Keratinocyte (primary cell): ENCODE data around the gene ACYP2. TPM values are rescaled to one million over a fixed set of nuclear protein-coding genes. Genes with fewer than 3 reads are reported as not detected.

ENCODE experiments used
- DNase-seq: peaks from one replicate; pipeline ENCODE4 v3.0.0-alpha.2; 2011; ENCODE audit warnings: low read depth, missing footprints, low spot score
- FAIRE-seq: peaks from 2 replicates; lab custom pipeline; 2011; peaks lifted over from hg19 to GRCh38; lab: Jason Lieb, UNC
- H2AFZ ChIP-seq: 2 replicates; pipeline ENCODE4 v1.6.0; 2012; ENCODE audit warnings: low read length, control low read depth, inconsistent platforms; ENCODE audit not compliant: control insufficient read depth
- H3K27ac ChIP-seq: 2 replicates; pipeline ENCODE4 v1.5.1; 2011; ENCODE audit warnings: low read length; ENCODE audit not compliant: control insufficient read depth, insufficient read depth
- H3K27me3 ChIP-seq: 3 replicates; pipeline ENCODE4 v1.6.0; 2011; ENCODE audit warnings: low read length; ENCODE audit not compliant: control insufficient read depth, insufficient read depth; ENCODE audit errors: extremely low read depth
- H3K36me3 ChIP-seq, 2 experiments: 2 replicates in 1 of 2; 3 replicates in 1 of 2; pipeline ENCODE4 v1.5.1; 2011; ENCODE audit warnings: low read length in 2 of 2, mild to moderate bottlenecking in 1 of 2; ENCODE audit not compliant: control insufficient read depth in 2 of 2, insufficient read depth in 2 of 2; ENCODE audit errors: extremely low read depth in 1 of 2
- H3K4me1 ChIP-seq: 3 replicates; pipeline ENCODE4 v1.5.1; 2011; ENCODE audit warnings: low read length; ENCODE audit not compliant: control insufficient read depth, insufficient read depth; ENCODE audit errors: extremely low read depth
- H3K4me2 ChIP-seq: 3 replicates; pipeline ENCODE4 v1.6.0; 2011; ENCODE audit warnings: low read depth, low read length; ENCODE audit not compliant: control insufficient read depth, insufficient read depth; ENCODE audit errors: extremely low read depth
- H3K4me3 ChIP-seq, 3 experiments: fragments of 200-600 bp in 1 of 3; sonication (generic) in 1 of 3; 2 replicates in 2 of 3; 3 replicates in 1 of 3; pipeline ENCODE4 v1.5.1; 2011 to 2016; ENCODE audit warnings: low read length in 3 of 3, mild to moderate bottlenecking in 3 of 3, control low read depth in 2 of 3, inconsistent platforms in 1 of 3, low read depth in 1 of 3, mixed read lengths in 1 of 3, mixed run types in 1 of 3, moderate library complexity in 1 of 3; ENCODE audit not compliant: control insufficient read depth in 2 of 3, insufficient read depth in 2 of 3; ENCODE audit errors: extremely low read depth in 1 of 3
- H3K79me2 ChIP-seq: 2 replicates; pipeline ENCODE4 v1.6.0; 2012; ENCODE audit warnings: low read length; ENCODE audit not compliant: control insufficient read depth, insufficient read depth
- H3K9ac ChIP-seq: 3 replicates; pipeline ENCODE4 v1.6.0; 2011; ENCODE audit warnings: low read length; ENCODE audit not compliant: control insufficient read depth, insufficient read depth; ENCODE audit errors: extremely low read depth
- H3K9me1 ChIP-seq: 3 replicates; pipeline ENCODE4 v1.6.0; 2011; ENCODE audit warnings: low read length; ENCODE audit not compliant: control insufficient read depth, insufficient read depth; ENCODE audit errors: extremely low read depth
- H3K9me3 ChIP-seq: 2 replicates; pipeline ENCODE4 v1.5.1; 2012; ENCODE audit warnings: low read depth, low read length; ENCODE audit not compliant: control insufficient read depth
- H4K20me1 ChIP-seq: 3 replicates; pipeline ENCODE4 v1.6.0; 2011; ENCODE audit warnings: low read length; ENCODE audit not compliant: control insufficient read depth, insufficient read depth; ENCODE audit errors: extremely low read depth
- EZH2 ChIP-seq: IDR thresholded peaks from one replicate; pipeline ENCODE4 v1.6.1; 2012; ENCODE audit warnings: inconsistent platforms, mild to moderate bottlenecking, low read length, moderate library complexity
- dilution Hi-C: fragments of 300-500 bp; cut with MboI; formaldehyde crosslinking; loops from one replicate; pipeline ENCODE4 v1.7.0; 2020; ENCODE audit warnings: low sequenced_read_pairs; ENCODE audit not compliant: extremely low pct_ligation_motif_present
- polyA plus RNA-seq, 5 experiments: library from polyadenylated mRNA; depleted of rRNA in 3 of 5; stranded (reverse) in 3 of 5; stranded (forward) in 1 of 5; unstranded in 1 of 5; fragments of >200 nt; gene quantifications; 1 replicate in 1 of 5; 2 replicates in 3 of 5; 3 replicates in 1 of 5; pipeline versions ENCODE4 v1.2.1 to v1.2.3, GENCODE V29; 2011 to 2012; ENCODE audit warnings: missing spikeins in 2 of 5, low read depth in 1 of 5, low replicate concordance in 1 of 5
- TF ChIP-seq, protein P1 (sequence below), 3 experiments: IDR thresholded peaks in 1 of 3; conservative IDR thresholded peaks in 1 of 3; optimal IDR thresholded peaks in 1 of 3; 2 replicates in 2 of 3; 3 replicates in 1 of 3; pipeline versions ENCODE3 to v1.5.1; 2011; ENCODE audit warnings: low read length in 3 of 3, mild to moderate bottlenecking in 3 of 3, moderate library complexity in 2 of 3, control low read depth in 1 of 3, inconsistent platforms in 1 of 3; ENCODE audit not compliant: insufficient read depth in 2 of 3; ENCODE audit errors: extremely low read depth in 1 of 3

ACYP2 gene
- polyA plus RNA-seq, 1 donor (not counting 4 experiments of a cell fraction or from before 2014, with no cell fraction given), result 8.7 TPM

DNA sequence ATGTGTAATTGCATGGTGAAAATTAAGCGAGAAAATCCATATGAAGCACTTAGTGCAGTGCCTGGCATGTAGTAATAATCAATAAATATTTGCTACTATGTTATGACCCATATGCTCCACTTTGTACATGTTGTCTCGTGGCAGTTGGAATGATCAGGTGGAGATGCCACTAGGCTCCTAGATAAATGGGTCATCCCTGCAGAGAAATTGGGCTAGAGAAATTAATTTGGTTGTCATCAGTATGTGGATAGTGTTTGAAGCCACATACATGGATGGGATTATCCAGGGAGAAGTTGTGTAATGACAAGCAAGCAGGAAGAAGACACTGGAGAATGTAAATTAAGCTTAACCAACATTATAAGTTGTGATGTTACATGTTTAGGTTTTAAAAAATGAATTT is 33.0 kb downstream of the ACYP2 start:
- Histone ChIP-seq H3K9me1 (no peaks in the 10 kb centered on the region), H3K9ac (no peak overlapping the region), H3K27ac (no peak overlapping the region), H3K9me3 (no peaks in the 10 kb centered on the region), H3K27me3 (no peaks in the 10 kb centered on the region), H2AFZ (no peak overlapping the region), H3K4me3 (no peak overlapping the region), H3K4me2 (no peak overlapping the region), H3K79me2 (no peaks in the 10 kb centered on the region), H4K20me1 (no peaks in the 10 kb centered on the region), H3K4me1 (peaks cover 3% of the 10 kb centered on the region), H3K36me3 (no peaks in the 10 kb centered on the region)
- no peak for DNase-seq
- dilution Hi-C loops, result no loop called here
- FAIRE-seq, result no peak
- TF ChIP-seq EZH2, result no peak
- TF ChIP-seq, protein P1, sequence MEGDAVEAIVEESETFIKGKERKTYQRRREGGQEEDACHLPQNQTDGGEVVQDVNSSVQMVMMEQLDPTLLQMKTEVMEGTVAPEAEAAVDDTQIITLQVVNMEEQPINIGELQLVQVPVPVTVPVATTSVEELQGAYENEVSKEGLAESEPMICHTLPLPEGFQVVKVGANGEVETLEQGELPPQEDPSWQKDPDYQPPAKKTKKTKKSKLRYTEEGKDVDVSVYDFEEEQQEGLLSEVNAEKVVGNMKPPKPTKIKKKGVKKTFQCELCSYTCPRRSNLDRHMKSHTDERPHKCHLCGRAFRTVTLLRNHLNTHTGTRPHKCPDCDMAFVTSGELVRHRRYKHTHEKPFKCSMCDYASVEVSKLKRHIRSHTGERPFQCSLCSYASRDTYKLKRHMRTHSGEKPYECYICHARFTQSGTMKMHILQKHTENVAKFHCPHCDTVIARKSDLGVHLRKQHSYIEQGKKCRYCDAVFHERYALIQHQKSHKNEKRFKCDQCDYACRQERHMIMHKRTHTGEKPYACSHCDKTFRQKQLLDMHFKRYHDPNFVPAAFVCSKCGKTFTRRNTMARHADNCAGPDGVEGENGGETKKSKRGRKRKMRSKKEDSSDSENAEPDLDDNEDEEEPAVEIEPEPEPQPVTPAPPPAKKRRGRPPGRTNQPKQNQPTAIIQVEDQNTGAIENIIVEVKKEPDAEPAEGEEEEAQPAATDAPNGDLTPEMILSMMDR (optimal IDR thresholded peaks at IDR 0.05 in 1 of 3, IDR thresholded peaks at IDR 0.05 in 1 of 3, conservative IDR thresholded peaks at IDR 0.05 in 1 of 3; ENCODE audit: extremely low read depth in 1 of 3, insufficient read depth in 2 of 3, low read length in 3 of 3), result no peak

DNA sequence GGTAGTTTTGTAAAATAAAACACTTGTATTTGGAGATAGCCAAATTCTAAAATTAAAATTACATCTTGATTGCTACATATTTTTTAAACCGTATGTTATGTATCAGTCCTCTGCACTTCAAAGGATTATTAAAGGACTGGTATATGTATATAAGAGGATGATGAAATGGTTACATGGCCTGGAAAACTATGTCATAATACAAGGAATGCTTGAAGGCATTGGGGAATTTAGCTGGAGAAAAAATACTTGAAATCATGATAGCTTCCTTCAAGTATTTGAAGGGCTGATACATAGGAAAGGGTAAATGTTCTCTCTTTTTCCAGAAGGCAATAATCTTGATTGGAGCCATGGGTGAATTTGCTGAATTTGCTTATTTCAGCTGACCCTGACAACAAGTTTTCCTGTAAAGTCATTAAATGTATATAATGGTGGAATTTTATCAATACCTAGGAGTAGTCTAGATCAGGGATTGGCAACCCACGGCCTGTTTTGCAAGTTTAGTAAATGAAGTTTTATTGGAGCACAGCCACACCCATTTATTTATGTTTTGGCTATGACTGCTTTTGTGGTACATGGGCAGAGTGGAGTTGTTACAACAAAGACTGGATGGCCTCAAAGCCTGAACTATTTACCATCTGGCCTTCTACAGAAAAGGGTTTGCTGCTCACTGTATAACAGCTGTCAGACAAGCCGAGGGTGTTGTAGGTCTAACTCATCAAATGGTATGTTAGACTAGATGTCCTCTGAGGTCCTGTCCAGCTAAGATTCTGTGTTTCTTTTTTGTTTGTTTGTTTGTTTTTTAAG is 34.4 kb downstream of the ACYP2 start:
- Histone ChIP-seq H3K27ac (no peak overlapping the region), H2AFZ (no peak overlapping the region), H3K9me1 (no peaks in the 10 kb centered on the region), H3K4me2 (no peak overlapping the region), H3K27me3 (no peaks in the 10 kb centered on the region), H3K9me3 (no peaks in the 10 kb centered on the region), H3K9ac (no peak overlapping the region), H3K4me3 (no peak overlapping the region), H4K20me1 (no peaks in the 10 kb centered on the region), H3K4me1 (peaks cover 3% of the 10 kb centered on the region), H3K79me2 (no peaks in the 10 kb centered on the region), H3K36me3 (no peaks in the 10 kb centered on the region)
- no peak for DNase-seq
- TF ChIP-seq, protein P1 (optimal IDR thresholded peaks at IDR 0.05 in 1 of 3, IDR thresholded peaks at IDR 0.05 in 1 of 3, conservative IDR thresholded peaks at IDR 0.05 in 1 of 3; ENCODE audit: extremely low read depth in 1 of 3, insufficient read depth in 2 of 3, low read length in 3 of 3), result no peak
- TF ChIP-seq EZH2, result no peak
- dilution Hi-C loops, result no loop called here
- no peak for FAIRE-seq
